HepG2 (cell line): ENCODE data around the gene CDK7. TPM values are rescaled to one million over a fixed set of nuclear protein-coding genes. Genes with fewer than 3 reads are reported as not detected.

Experiments used
- BCLAF1 ChIP-seq: fragments of 450-650 bp; IDR thresholded peaks from 2 replicates; pipeline ENCODE4 v1.6.1; 2017; ENCODE audit warnings: mild to moderate bottlenecking
- BRF2 ChIP-seq: sonication (generic); formaldehyde crosslinking; IDR thresholded peaks from 2 replicates; pipeline ENCODE4 v1.8.1; 2022; ENCODE audit warnings: mild to moderate bottlenecking, missing genetic modification reagents
- CREB3 ChIP-seq: sonication (generic); formaldehyde crosslinking; IDR thresholded peaks from 2 replicates; pipeline ENCODE4 v1.5.0; 2020; ENCODE audit warnings: missing genetic modification reagents
- DMAP1 ChIP-seq: IDR thresholded peaks from 2 replicates; pipeline ENCODE4 v1.6.1; 2016
- HNRNPUL1 ChIP-seq: fragments of 200-400 bp; formaldehyde crosslinking; IDR thresholded peaks from 2 replicates; pipeline ENCODE4 v1.6.1; 2017; ENCODE audit warnings: low read depth, mild to moderate bottlenecking, low read length, moderate library complexity
- IKZF5 ChIP-seq: IDR thresholded peaks from 2 replicates; pipeline ENCODE4 v1.6.1; 2018; ENCODE audit warnings: missing genetic modification reagents, mild to moderate bottlenecking, missing compliant biosample characterization
- LRRFIP1 ChIP-seq: sonication (generic); formaldehyde crosslinking; conservative IDR thresholded peaks from 2 replicates; pipeline ENCODE4 v1.4.0; 2020; ENCODE audit warnings: missing genetic modification reagents
- PBX2 ChIP-seq: IDR thresholded peaks from 2 replicates; pipeline ENCODE4 v1.6.1; 2016; ENCODE audit warnings: control low read depth
- RBM39 ChIP-seq: fragments of 200-400 bp; formaldehyde crosslinking; IDR thresholded peaks from one replicate; pipeline ENCODE4 v1.6.1; 2018; ENCODE audit warnings: antibody characterized with exemption, mild to moderate bottlenecking, low read depth, low read length; ENCODE audit not compliant: poor library complexity, severe bottlenecking
- STAT5B ChIP-seq: sonication (generic); formaldehyde crosslinking; IDR thresholded peaks from 2 replicates; pipeline ENCODE4 v1.4.0; 2020; ENCODE audit warnings: missing genetic modification reagents
- TFDP2 ChIP-seq: sonication (generic); formaldehyde crosslinking; IDR thresholded peaks from 2 replicates; pipeline ENCODE4 v1.4.0; 2020; ENCODE audit warnings: missing genetic modification reagents
- YEATS4 ChIP-seq: sonication (generic); formaldehyde crosslinking; IDR thresholded peaks from 2 replicates; pipeline ENCODE4 v1.4.0; 2020; ENCODE audit warnings: missing genetic modification reagents, borderline replicate concordance
- ZNF207 ChIP-seq: fragments of 450-650 bp; IDR thresholded peaks from 2 replicates; pipeline ENCODE4 v1.6.1; 2016; ENCODE audit warnings: antibody characterized with exemption, borderline replicate concordance
- ZNF441 ChIP-seq: sonication (generic); formaldehyde crosslinking; IDR thresholded peaks from 2 replicates; pipeline ENCODE4 v1.7.0; 2021; ENCODE audit warnings: missing genetic modification reagents, borderline replicate concordance
- ZNF562 ChIP-seq: sonication (generic); formaldehyde crosslinking; IDR thresholded peaks from 2 replicates; pipeline ENCODE4 v1.8.0; 2022; ENCODE audit warnings: missing genetic modification reagents, borderline replicate concordance
- ZNF674 ChIP-seq: sonication (generic); formaldehyde crosslinking; IDR thresholded peaks from 2 replicates; pipeline ENCODE4 v1.5.0; 2020; ENCODE audit warnings: low read depth, mild to moderate bottlenecking, missing genetic modification reagents
- ZNF720 ChIP-seq: sonication (generic); formaldehyde crosslinking; IDR thresholded peaks from 2 replicates; pipeline ENCODE4 v1.4.0; 2020; ENCODE audit warnings: missing genetic modification reagents
- polyA plus RNA-seq, 8 experiments: library from polyadenylated mRNA; depleted of rRNA in 3 of 8; stranded (reverse) in 7 of 8; unstranded in 1 of 8; fragments of >200 nt; fragmentation: Illumina TruSeq in 4 of 8; extraction: Trizol in 4 of 8; gene quantifications; 2 replicates each; pipeline versions ENCODE4 v1.2.1 to v1.2.3, GENCODE V29; 2011 to 2016; ENCODE audit warnings: low read depth in 4 of 8, missing spikeins in 1 of 8, mixed read lengths in 1 of 8; ENCODE audit not compliant: insufficient read depth in 1 of 8
- total RNA-seq, 5 experiments: library from RNA; depleted of rRNA; stranded (reverse); fragments of >200 nt; fragmentation: Illumina TruSeq; extraction: Trizol; gene quantifications; 2 replicates each; pipeline ENCODE4 v1.2.3, GENCODE V29; 2016; ENCODE audit warnings: low read depth in 1 of 5

The CDK7 gene
- total and polyA plus RNA-seq, 2 of the 13 experiments (the other 11 are each of a cell fraction or from before 2014, with no cell fraction given), result 41.2 to 54.9 TPM

- TF ChIP-seq PBX2 (CRISPR knock-in tag), result no peak
- TF ChIP-seq STAT5B (CRISPR knock-in tag), result no peak
- peak; percentile 85 for TF ChIP-seq RBM39
- TF ChIP-seq ZNF441 (CRISPR knock-in tag), result no peak
- peak; percentile 98 for TF ChIP-seq TFDP2 (CRISPR knock-in tag)
- no peak for TF ChIP-seq HNRNPUL1
- no peak for TF ChIP-seq IKZF5 (CRISPR knock-in tag)
- TF ChIP-seq ZNF674, result no peak
- no peak for TF ChIP-seq LRRFIP1 (CRISPR knock-in tag)
- TF ChIP-seq YEATS4 (CRISPR knock-in tag), result peak; percentile 89; the same call in 1 of the 2 replicates
- no peak for TF ChIP-seq ZNF720
- no peak for TF ChIP-seq CREB3
- no peak for TF ChIP-seq ZNF207
- no peak for TF ChIP-seq BCLAF1
- no peak for TF ChIP-seq ZNF562
- TF ChIP-seq DMAP1 (CRISPR knock-in tag), result peak; percentile 90; the same call in 1 of the 2 replicates
- peak; percentile 75; the same call in 1 of the 2 replicates for TF ChIP-seq BRF2 (CRISPR knock-in tag)
These were observed 45.3 kb upstream of the CDK7 start, which contains the start of gene CENPH (continued) for GRCh38 chr5:69189162-69190086.
